Tongue (tissue), 2 donors: ENCODE data around the gene FGF8. TPM values are rescaled to one million over a fixed set of nuclear protein-coding genes. Genes with fewer than 3 reads are reported as not detected.
"Not testable (repeated sequence)": the region's sequence is repeated elsewhere in the genome, so short reads cannot be mapped to it uniquely, and the experiment has no call there.

Experiments
- DNase-seq: peaks from one replicate; pipeline ENCODE4 v3.0.0-alpha.2; 2015
- total RNA-seq: library from RNA; depleted of rRNA; stranded (reverse); fragments of >200 nt; gene quantifications from one replicate; pipeline ENCODE4 v1.2.3, GENCODE V29; 2014

Gene FGF8
- not detected for total RNA-seq

GRCh38 chr10:101775273-101776160, at the start of gene FGF8:
TSS of gene FGF8 (minus strand) at chr10:101776114. CDS start at chr10:101775900, 214 bp downstream.
- DNase-seq, result no peak

GRCh38 chr10:101824736-101825135, 48.8 kb upstream of the FGF8 start:
- DNase-seq, result no peak

GRCh38 chr10:101818872-101819633, 43.1 kb upstream of the FGF8 start:
- DNase-seq, result no peak

- DNase-seq, result peak; percentile 99
Measured at GRCh38 chr10:101818119-101818871, 42.4 kb upstream of the FGF8 start, which contains the start of gene OGA. TSS of gene OGA (minus strand) at chr10:101818444. CDS start at chr10:101818022, 422 bp downstream.

- peak; percentile 93 for DNase-seq
Measured at GRCh38 chr10:101817337-101818118, 41.6 kb upstream of the FGF8 start.

GRCh38 chr10:101816913-101817336, 41.0 kb upstream of the FGF8 start:
- no peak for DNase-seq

- DNase-seq, result peak; percentile 35
Measured at GRCh38 chr10:101816376-101816775, 40.5 kb upstream of the FGF8 start.

- no peak for DNase-seq
Measured at GRCh38 chr10:101814466-101815071, 38.7 kb upstream of the FGF8 start.

GRCh38 chr10:101812606-101813005, 36.7 kb upstream of the FGF8 start:
- DNase-seq, result no peak

- no peak for DNase-seq
Measured at GRCh38 chr10:101807158-101807557, 31.2 kb upstream of the FGF8 start.

GRCh38 chr10:101803511-101803910, 27.6 kb upstream of the FGF8 start:
- no peak for DNase-seq

- no peak for DNase-seq
Measured at GRCh38 chr10:101797403-101798059, 21.6 kb upstream of the FGF8 start.

- no peak for DNase-seq
Measured at GRCh38 chr10:101793526-101793925, 17.6 kb upstream of the FGF8 start.

GRCh38 chr10:101789686-101790085, 13.8 kb upstream of the FGF8 start:
- no peak for DNase-seq

GRCh38 chr10:101789231-101789630, 13.3 kb upstream of the FGF8 start:
- DNase-seq, result not testable (repeated sequence)

- no peak for DNase-seq
Measured at GRCh38 chr10:101785801-101786200, 9.9 kb upstream of the FGF8 start.

GRCh38 chr10:101784558-101784957, 8.6 kb upstream of the FGF8 start:
- DNase-seq, result no peak

GRCh38 chr10:101783736-101784118, 7.8 kb upstream of the FGF8 start:
- DNase-seq, result no peak

- DNase-seq, result peak; percentile 95
Measured at GRCh38 chr10:101782811-101783735, 7.2 kb upstream of the FGF8 start, which contains the start of gene NPM3. TSS of gene NPM3 (minus strand) at chr10:101783446. CDS start at chr10:101783390, 56 bp downstream.
